Measurements from ENCODE around the gene LARGE1. TPM values are rescaled to one million over a fixed set of nuclear protein-coding genes. Genes with fewer than 3 reads are reported as not detected.

The LARGE1 gene
- total RNA-seq, 1 experiment from 2014 or later = 24.8 TPM

GRCh38 chr22:33227791-33228190, 692.5 kb downstream of the LARGE1 start:
- Histone ChIP-seq H3K36me3 (no peaks in the 10 kb centered on the region), H3K9me3 (replicated peaks) (peaks cover 7% of the 10 kb centered on the region; the same call in 1 of the 2 replicates), H3K27ac (no peak overlapping the region), H3K27me3 (replicated peaks) (no peaks in the 10 kb centered on the region), H3K4me1 (replicated peaks) (no peaks in the 10 kb centered on the region), H3K4me3 (no peak overlapping the region)
- DNase-seq (ENCODE audit: low read depth in 1 of 2, low spot score in 2 of 2) = no peak

DNA sequence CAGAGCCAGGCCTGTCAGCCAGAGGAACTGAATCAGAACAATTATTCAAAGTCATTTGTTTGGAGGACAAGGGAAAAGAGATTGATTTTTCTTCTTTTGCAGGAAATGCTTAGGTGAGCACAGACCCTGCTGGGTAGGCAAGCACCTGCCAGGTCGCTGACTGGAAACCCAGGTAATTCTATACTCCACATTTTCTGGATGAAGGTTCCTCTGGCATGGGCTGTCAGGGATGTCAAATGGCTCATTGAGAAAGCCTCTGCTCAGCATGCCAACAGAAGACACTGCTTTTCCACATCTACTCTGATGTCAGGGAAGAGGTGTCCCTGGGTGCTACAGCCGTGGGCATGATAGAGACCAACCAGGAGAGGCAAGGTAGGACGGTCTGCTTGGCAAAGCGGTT, 695.4 kb downstream of the LARGE1 start:
- H3K4me3 ChIP-seq = no peak overlapping the region
- DNase-seq (ENCODE audit: low read depth in 1 of 2, low spot score in 2 of 2) = no peak

More for the DNA sequence above, 695.4 kb downstream of the LARGE1 start:
- no peaks in the 10 kb centered on the region for H3K4me1 ChIP-seq (replicated peaks)
- H3K27ac ChIP-seq = no peak overlapping the region
- peaks cover 7% of the 10 kb centered on the region; the same call in 1 of the 2 replicates for H3K9me3 ChIP-seq (replicated peaks)
- 0 out of 2 replicates have a peak, but pooled peaks cover 7% of the 10 kb centered on the region for H3K27me3 ChIP-seq (replicated peaks)
- H3K36me3 ChIP-seq = no peaks in the 10 kb centered on the region

Measured in SJSA1 (cell line).